ENCODE measurements around the gene RAI14.

Gene RAI14

GRCh38 chr5:34673463-34674125, 17.5 kb downstream of the RAI14 start:
- H3K27ac ChIP-seq: no peak overlapping the region
- TF ChIP-seq, protein P1, sequence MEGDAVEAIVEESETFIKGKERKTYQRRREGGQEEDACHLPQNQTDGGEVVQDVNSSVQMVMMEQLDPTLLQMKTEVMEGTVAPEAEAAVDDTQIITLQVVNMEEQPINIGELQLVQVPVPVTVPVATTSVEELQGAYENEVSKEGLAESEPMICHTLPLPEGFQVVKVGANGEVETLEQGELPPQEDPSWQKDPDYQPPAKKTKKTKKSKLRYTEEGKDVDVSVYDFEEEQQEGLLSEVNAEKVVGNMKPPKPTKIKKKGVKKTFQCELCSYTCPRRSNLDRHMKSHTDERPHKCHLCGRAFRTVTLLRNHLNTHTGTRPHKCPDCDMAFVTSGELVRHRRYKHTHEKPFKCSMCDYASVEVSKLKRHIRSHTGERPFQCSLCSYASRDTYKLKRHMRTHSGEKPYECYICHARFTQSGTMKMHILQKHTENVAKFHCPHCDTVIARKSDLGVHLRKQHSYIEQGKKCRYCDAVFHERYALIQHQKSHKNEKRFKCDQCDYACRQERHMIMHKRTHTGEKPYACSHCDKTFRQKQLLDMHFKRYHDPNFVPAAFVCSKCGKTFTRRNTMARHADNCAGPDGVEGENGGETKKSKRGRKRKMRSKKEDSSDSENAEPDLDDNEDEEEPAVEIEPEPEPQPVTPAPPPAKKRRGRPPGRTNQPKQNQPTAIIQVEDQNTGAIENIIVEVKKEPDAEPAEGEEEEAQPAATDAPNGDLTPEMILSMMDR (IDR thresholded peaks at IDR 0.05; ENCODE audit: low read depth, low read length): no peak
- H3K27me3 ChIP-seq (ENCODE audit: insufficient read depth, low read depth, severe bottlenecking): no peaks in the 10 kb centered on the region
- H3K4me3 ChIP-seq (ENCODE audit: low read depth, low read length): no peak overlapping the region
- no peaks in the 10 kb centered on the region for H3K9me3 ChIP-seq (ENCODE audit: severe bottlenecking)
- H3K36me3 ChIP-seq: no peaks in the 10 kb centered on the region
- DNase-seq: no peak

GRCh38 chr5:34674187-34674586, 18.1 kb downstream of the RAI14 start:
- Histone ChIP-seq H3K27ac (no peak overlapping the region), H3K27me3 (ENCODE audit: insufficient read depth, low read depth, severe bottlenecking) (no peaks in the 10 kb centered on the region), H3K36me3 (no peaks in the 10 kb centered on the region), H3K9me3 (ENCODE audit: severe bottlenecking) (no peaks in the 10 kb centered on the region), H3K4me3 (ENCODE audit: low read depth, low read length) (no peak overlapping the region)
- TF ChIP-seq, protein P1 (IDR thresholded peaks at IDR 0.05; ENCODE audit: low read depth, low read length): no peak
- DNase-seq: no peak

DNA sequence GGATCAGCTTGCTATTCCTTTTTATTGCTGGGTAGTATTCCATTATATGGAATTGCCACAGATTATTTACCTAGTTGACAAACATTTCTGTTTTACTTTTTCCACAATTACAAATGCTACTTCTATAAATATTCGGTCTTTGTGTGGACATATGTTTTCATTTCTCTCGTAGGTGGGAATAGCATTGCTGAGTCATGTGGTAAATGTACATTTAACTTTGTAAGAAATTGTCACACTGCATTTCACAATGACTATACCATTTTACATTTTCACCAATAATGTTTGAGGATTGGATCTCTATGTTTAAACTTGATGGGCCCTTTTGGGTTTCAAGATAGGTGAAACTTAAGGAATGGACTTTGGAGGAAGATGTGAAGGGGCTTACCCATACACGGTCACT, 19.7 kb downstream of the RAI14 start:
- H3K36me3 ChIP-seq: no peaks in the 10 kb centered on the region
- no peak for DNase-seq
- no peaks in the 10 kb centered on the region for H3K9me3 ChIP-seq (ENCODE audit: severe bottlenecking)
- H3K4me3 ChIP-seq (ENCODE audit: low read depth, low read length): no peak overlapping the region
- H3K27ac ChIP-seq: no peak overlapping the region
- no peaks in the 10 kb centered on the region for H3K27me3 ChIP-seq (ENCODE audit: insufficient read depth, low read depth, severe bottlenecking)
- TF ChIP-seq, protein P1 (IDR thresholded peaks at IDR 0.05; ENCODE audit: low read depth, low read length): no peak

DNA sequence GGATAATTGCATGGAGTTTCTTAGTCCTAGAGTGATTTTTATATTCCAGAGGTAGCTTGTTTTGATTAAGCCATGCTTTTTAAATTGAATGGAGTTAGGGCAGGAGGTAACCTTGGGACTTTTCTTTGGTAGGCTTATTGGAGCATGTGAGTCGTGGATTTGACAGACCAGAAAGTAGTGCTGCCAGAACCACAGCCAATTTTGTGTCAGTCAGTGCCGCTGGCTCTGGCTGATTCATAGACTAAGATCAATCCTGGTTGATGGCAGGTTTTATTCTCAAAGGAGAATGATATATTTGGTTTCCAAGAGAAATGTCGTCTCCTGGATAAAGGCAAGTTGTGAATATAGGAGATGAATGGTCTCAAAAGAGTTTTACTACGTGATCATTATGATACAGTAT, 20.3 kb downstream of the RAI14 start:
- no peak overlapping the region for H3K4me3 ChIP-seq (ENCODE audit: low read depth, low read length)
- no peaks in the 10 kb centered on the region for H3K36me3 ChIP-seq
- H3K27me3 ChIP-seq (ENCODE audit: insufficient read depth, low read depth, severe bottlenecking): no peaks in the 10 kb centered on the region
- no peaks in the 10 kb centered on the region for H3K9me3 ChIP-seq (ENCODE audit: severe bottlenecking)
- TF ChIP-seq, protein P1 (IDR thresholded peaks at IDR 0.05; ENCODE audit: low read depth, low read length): no peak
- no peak for DNase-seq
- no peak overlapping the region for H3K27ac ChIP-seq

- H3K27ac ChIP-seq: no peak overlapping the region
Observed at GRCh38 chr5:34677428-34677827, 21.3 kb downstream of the RAI14 start.

More at GRCh38 chr5:34677428-34677827, 21.3 kb downstream of the RAI14 start:
- Histone ChIP-seq H3K9me3 (ENCODE audit: severe bottlenecking) (no peaks in the 10 kb centered on the region), H3K36me3 (no peaks in the 10 kb centered on the region), H3K4me3 (ENCODE audit: low read depth, low read length) (no peak overlapping the region), H3K27me3 (ENCODE audit: insufficient read depth, low read depth, severe bottlenecking) (no peaks in the 10 kb centered on the region)
- TF ChIP-seq, protein P1 (IDR thresholded peaks at IDR 0.05; ENCODE audit: low read depth, low read length): no peak
- no peak for DNase-seq

Data from WERI-Rb-1 (cell line).